ENCODE results near the gene CCDC102A. TPM values are rescaled to one million over a fixed set of nuclear protein-coding genes. Genes with fewer than 3 reads are reported as not detected.

Gene CCDC102A
- total RNA-seq, 4 donors from 2014 or later: 2.2 to 17.7 (median 3.7) TPM

- Histone ChIP-seq H3K4me1 (peaks cover 6 to 14% (median 10%) of the 10 kb centered on the region in 4 donors), H3K36me3 (no peaks in the 10 kb centered on the region), H3K27ac (no peak overlapping the region), H3K4me3 (no peak overlapping the region), H3K27me3 (no peaks in the 10 kb centered on the region), H3K9me3 (no peaks in the 10 kb centered on the region)
- DNase-seq: no peak
- intact Hi-C loops (cut with DNase I; ENCODE audit: low total_unique reads) (no loop called here), in situ Hi-C loops (cut with MboI; ENCODE audit: low pct_ligation_motif_present in 1 of 4, low pct_unique_long_range_greater_than_20kb in 1 of 4, low sequenced_read_pairs in 3 of 4) (loop anchor here in 2 of 4 donors (10.0 kb wide), 1 partner anchor 222 kb away; no protein-coding TSS in a partner anchor)
- WGBS, 2 donors (ENCODE audit: low coverage in 1 of 2): 80% methylated on average over 4 of the region's 4 CpGs; no CpG with 5 or more reads in 1 of the 2 donors
- no peak for TF ChIP-seq EP300 (IDR thresholded peaks at IDR 0.05; ENCODE audit: low read depth)
- no peak for TF ChIP-seq POLR2AphosphoS5 (IDR thresholded peaks at IDR 0.05)
- no peak for TF ChIP-seq POLR2A (IDR thresholded peaks at IDR 0.05)
- TF ChIP-seq CTCF (IDR thresholded peaks at IDR 0.05): no peak
These were observed 9.3 kb downstream of the CCDC102A start for GRCh38 chr16:57527027-57527426.

GRCh38 chr16:57526498-57526897, 9.9 kb downstream of the CCDC102A start:
- 85% methylated on average over 6 of the region's 6 CpGs; no CpG with 5 or more reads in 1 of the 2 donors for WGBS, 2 donors (ENCODE audit: low coverage in 1 of 2)
- Histone ChIP-seq H3K27ac (no peak overlapping the region), H3K9me3 (no peaks in the 10 kb centered on the region), H3K36me3 (no peaks in the 10 kb centered on the region), H3K27me3 (no peaks in the 10 kb centered on the region), H3K4me1 (peaks cover 6 to 14% (median 10%) of the 10 kb centered on the region in 4 donors), H3K4me3 (no peak overlapping the region)
- no peak for DNase-seq
- TF ChIP-seq CTCF (IDR thresholded peaks at IDR 0.05) (no peak), EP300 (IDR thresholded peaks at IDR 0.05; ENCODE audit: low read depth) (no peak), POLR2A (IDR thresholded peaks at IDR 0.05) (no peak), POLR2AphosphoS5 (IDR thresholded peaks at IDR 0.05) (no peak)
- in situ Hi-C loops (cut with MboI; ENCODE audit: low pct_ligation_motif_present in 1 of 4, low pct_unique_long_range_greater_than_20kb in 1 of 4, low sequenced_read_pairs in 3 of 4): loop anchor here in 2 of 4 donors (10.0 kb wide), 1 partner anchor 222 kb away; no protein-coding TSS in a partner anchor
- intact Hi-C loops (cut with DNase I; ENCODE audit: low total_unique reads): no loop called here

- intact Hi-C loops (cut with DNase I; ENCODE audit: low total_unique reads) (no loop called here), in situ Hi-C loops (cut with MboI; ENCODE audit: low pct_ligation_motif_present in 1 of 4, low pct_unique_long_range_greater_than_20kb in 1 of 4, low sequenced_read_pairs in 3 of 4) (loop anchor here in 2 of 4 donors (10.0 kb wide), 1 partner anchor 221 kb away; no protein-coding TSS in a partner anchor)
- peaks cover 6 to 14% (median 9%) of the 10 kb centered on the region in 4 donors for H3K4me1 ChIP-seq
- H3K9me3 ChIP-seq: no peaks in the 10 kb centered on the region
- H3K27me3 ChIP-seq: no peaks in the 10 kb centered on the region
- H3K36me3 ChIP-seq: no peaks in the 10 kb centered on the region
- H3K4me3 ChIP-seq: no peak overlapping the region
- H3K27ac ChIP-seq: no peak overlapping the region
- 88 to 92% methylated on average over 6 to 18 of the region's 18 CpGs for WGBS, 2 donors (ENCODE audit: low coverage in 1 of 2)
- TF ChIP-seq CTCF (IDR thresholded peaks at IDR 0.05) (no peak), POLR2A (IDR thresholded peaks at IDR 0.05) (no peak), EP300 (IDR thresholded peaks at IDR 0.05; ENCODE audit: low read depth) (no peak), POLR2AphosphoS5 (IDR thresholded peaks at IDR 0.05) (no peak)
- no peak for DNase-seq
These were observed 10.6 kb downstream of the CCDC102A start for GRCh38 chr16:57525761-57526160.

GRCh38 chr16:57522960-57523359, 13.4 kb downstream of the CCDC102A start:
- Histone ChIP-seq H3K9me3 (no peaks in the 10 kb centered on the region), H3K4me1 (peaks cover 0 to 7% (median 0%) of the 10 kb centered on the region in 4 donors), H3K27ac (no peak overlapping the region), H3K4me3 (no peak overlapping the region), H3K27me3 (no peaks in the 10 kb centered on the region), H3K36me3 (no peaks in the 10 kb centered on the region)
- no peak for DNase-seq
- intact Hi-C loops (cut with DNase I; ENCODE audit: low total_unique reads): no loop called here
- no peak for TF ChIP-seq CTCF (IDR thresholded peaks at IDR 0.05)
- TF ChIP-seq EP300 (IDR thresholded peaks at IDR 0.05; ENCODE audit: low read depth): no peak
- no peak for TF ChIP-seq POLR2AphosphoS5 (IDR thresholded peaks at IDR 0.05)
- TF ChIP-seq POLR2A (IDR thresholded peaks at IDR 0.05): no peak
- WGBS, 2 donors (ENCODE audit: low coverage in 1 of 2): 70 to 81% methylated on average over 3 to 8 of the region's 8 CpGs
- in situ Hi-C loops (cut with MboI; ENCODE audit: low pct_ligation_motif_present in 1 of 4, low pct_unique_long_range_greater_than_20kb in 1 of 4, low sequenced_read_pairs in 3 of 4): loop anchor here in 2 of 4 donors (10.0 kb wide), 1 partner anchor 218 kb away; no protein-coding TSS in a partner anchor
